GM20000 (cell line): Measurements from ENCODE around the gene ANKRD40.

Experiments
- DNase-seq: peaks from one replicate; pipeline ENCODE4 v3.0.0; 2012; ENCODE audit warnings: low spot score
- TF ChIP-seq, protein P1 (sequence below): IDR thresholded peaks from 2 replicates; pipeline ENCODE4 v1.5.1; 2012; ENCODE audit warnings: mild to moderate bottlenecking, control low read depth; ENCODE audit errors: extremely low read depth, missing control alignments

Gene ANKRD40

DNA sequence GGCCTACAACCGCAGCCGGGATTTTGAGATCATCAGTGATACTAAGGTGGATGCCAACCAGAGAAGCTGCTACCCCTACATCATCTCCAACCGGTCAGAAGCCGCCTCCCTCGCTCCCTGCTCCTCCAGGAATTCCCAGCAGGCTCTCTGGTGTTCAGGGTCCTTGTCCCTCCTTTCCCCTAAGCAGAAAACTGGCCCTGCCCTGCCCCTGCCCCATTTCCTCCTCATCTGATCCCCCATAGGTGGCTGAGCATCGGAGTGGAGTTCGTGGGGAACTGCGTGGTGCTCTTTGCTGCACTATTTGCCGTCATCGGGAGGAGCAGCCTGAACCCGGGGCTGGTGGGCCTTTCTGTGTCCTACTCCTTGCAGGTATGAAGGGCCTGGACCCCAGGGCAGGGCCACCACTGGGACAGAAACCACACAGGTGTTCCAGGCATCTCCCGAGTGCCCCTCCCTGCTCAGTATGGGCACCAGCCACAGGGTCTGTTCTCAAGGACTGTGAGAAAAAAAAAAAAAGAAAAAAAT is 29.8 kb downstream of the ANKRD40 start:
- no peak for DNase-seq
- TF ChIP-seq, protein P1, sequence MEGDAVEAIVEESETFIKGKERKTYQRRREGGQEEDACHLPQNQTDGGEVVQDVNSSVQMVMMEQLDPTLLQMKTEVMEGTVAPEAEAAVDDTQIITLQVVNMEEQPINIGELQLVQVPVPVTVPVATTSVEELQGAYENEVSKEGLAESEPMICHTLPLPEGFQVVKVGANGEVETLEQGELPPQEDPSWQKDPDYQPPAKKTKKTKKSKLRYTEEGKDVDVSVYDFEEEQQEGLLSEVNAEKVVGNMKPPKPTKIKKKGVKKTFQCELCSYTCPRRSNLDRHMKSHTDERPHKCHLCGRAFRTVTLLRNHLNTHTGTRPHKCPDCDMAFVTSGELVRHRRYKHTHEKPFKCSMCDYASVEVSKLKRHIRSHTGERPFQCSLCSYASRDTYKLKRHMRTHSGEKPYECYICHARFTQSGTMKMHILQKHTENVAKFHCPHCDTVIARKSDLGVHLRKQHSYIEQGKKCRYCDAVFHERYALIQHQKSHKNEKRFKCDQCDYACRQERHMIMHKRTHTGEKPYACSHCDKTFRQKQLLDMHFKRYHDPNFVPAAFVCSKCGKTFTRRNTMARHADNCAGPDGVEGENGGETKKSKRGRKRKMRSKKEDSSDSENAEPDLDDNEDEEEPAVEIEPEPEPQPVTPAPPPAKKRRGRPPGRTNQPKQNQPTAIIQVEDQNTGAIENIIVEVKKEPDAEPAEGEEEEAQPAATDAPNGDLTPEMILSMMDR: no peak

GRCh38 chr17:50676065-50676975 is 31.4 kb downstream of the ANKRD40 start:
- TF ChIP-seq, protein P1: no peak
- no peak for DNase-seq

- DNase-seq: no peak
- TF ChIP-seq, protein P1: no peak
These were observed 32.1 kb downstream of the ANKRD40 start for GRCh38 chr17:50675627-50676026.

DNA sequence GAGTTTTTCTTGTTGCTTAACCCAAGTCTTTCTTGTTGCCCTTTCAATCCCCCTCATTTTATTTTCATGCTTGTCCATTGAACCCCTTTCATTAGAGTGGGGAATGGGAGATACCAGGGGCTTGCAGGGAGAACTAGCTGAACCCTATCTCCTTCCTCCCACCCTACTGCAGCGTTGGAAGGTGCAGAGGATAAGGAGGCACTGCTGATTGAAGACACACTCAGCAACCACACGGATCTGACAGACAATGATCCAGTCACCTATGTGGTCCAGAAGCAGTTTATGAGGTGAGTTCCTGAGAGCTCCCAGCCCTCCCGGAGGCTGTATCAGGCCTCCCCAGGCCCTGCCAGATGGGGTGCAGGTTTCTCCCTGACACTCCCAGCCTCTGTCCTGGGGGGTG is 32.5 kb downstream of the ANKRD40 start:
- no peak for DNase-seq
- TF ChIP-seq, protein P1: no peak

DNA sequence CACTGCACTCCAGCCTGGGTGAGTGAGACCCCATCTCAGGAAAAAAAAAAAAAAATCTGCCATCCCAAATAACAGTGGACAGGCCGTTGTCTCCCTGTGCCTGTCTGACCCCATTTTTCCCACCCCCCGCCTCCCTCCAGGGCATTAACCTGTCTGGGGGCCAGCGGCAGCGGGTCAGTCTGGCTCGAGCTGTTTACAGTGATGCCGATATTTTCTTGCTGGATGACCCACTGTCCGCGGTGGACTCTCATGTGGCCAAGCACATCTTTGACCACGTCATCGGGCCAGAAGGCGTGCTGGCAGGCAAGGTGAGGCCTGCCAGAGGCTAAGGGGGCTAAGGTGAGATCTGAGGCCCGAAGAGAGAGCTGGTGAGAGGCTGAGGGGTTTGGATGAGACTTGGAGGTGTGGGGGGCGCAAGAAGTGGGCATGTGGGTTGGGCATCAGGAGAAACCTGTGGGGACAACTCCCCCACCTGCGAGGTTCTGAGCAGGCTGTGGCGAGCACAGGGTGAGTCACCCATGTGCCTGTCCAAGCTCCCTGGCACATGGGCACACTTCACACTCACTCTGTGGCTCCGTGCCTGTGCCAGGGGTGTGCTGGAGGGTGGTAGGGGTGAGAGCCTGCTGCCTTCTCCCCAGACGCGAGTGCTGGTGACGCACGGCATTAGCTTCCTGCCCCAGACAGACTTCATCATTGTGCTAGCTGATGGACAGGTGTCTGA is 34.7 kb downstream of the ANKRD40 start:
- no peak for DNase-seq
- TF ChIP-seq, protein P1: no peak

DNA sequence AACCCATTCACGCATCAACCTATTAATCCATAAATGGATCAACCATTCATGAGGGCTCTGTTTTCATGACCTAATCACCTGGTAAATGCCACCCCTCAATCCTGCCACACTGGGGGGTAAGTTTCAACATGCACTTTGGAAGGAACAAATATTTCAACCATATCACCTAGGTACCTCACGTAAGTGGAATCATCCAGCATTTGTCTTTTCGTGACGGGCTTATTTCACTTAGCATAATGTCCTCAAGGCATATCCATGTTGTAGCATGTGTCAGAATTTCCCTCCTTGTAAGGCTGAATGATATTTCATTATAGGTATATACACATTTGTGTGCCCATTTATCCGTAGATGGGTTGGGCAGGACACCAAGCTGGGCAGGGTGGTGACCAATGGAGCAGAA is 35.6 kb downstream of the ANKRD40 start:
- no peak for DNase-seq
- TF ChIP-seq, protein P1: no peak
